GM21447 (cell line): ENCODE data around the gene DERA.
"Not testable (repeated sequence)": the region's sequence is repeated elsewhere in the genome, so short reads cannot be mapped to it uniquely, and the experiment has no call there.

ENCODE experiments used
- ATAC-seq: cut with Tn5 transposase; IDR thresholded peaks from one replicate; pipeline ENCODE4 v1.9.1; 2021; ENCODE audit not compliant: unreplicated experiment

The DERA gene

GRCh38 chr12:15899282-15899870 is 11.8 kb upstream of the DERA start:
- ATAC-seq, result peak; percentile 80

- ATAC-seq, result no peak
Measured at GRCh38 chr12:15904378-15904920, 6.7 kb upstream of the DERA start.

GRCh38 chr12:15910468-15910863 is 666 bp upstream of the DERA start:
- no peak for ATAC-seq

GRCh38 chr12:15911931-15912330 is 799 bp downstream of the DERA start:
- not testable (repeated sequence) for ATAC-seq

- not testable (repeated sequence) for ATAC-seq
Measured at GRCh38 chr12:15914131-15914530, 3.0 kb downstream of the DERA start.

- ATAC-seq, result no peak
Measured at GRCh38 chr12:15918066-15918465, 6.9 kb downstream of the DERA start.

- no peak for ATAC-seq
Measured at GRCh38 chr12:15919418-15919817, 8.3 kb downstream of the DERA start.

GRCh38 chr12:15924956-15925355 is 13.8 kb downstream of the DERA start:
- no peak for ATAC-seq

- ATAC-seq, result no peak
Measured at GRCh38 chr12:15928346-15928745, 17.2 kb downstream of the DERA start.

GRCh38 chr12:15928870-15929571 is 17.9 kb downstream of the DERA start:
- ATAC-seq, result no peak

- ATAC-seq, result peak; percentile 66
Measured at GRCh38 chr12:15931590-15932053, 20.5 kb downstream of the DERA start.

- ATAC-seq, result no peak
Measured at GRCh38 chr12:15932327-15932726, 21.2 kb downstream of the DERA start.

- ATAC-seq, result no peak
Measured at GRCh38 chr12:15932971-15933370, 21.8 kb downstream of the DERA start.

- ATAC-seq, result no peak
Measured at GRCh38 chr12:15933751-15934150, 22.6 kb downstream of the DERA start.

GRCh38 chr12:15936751-15937150 is 25.6 kb downstream of the DERA start:
- no peak for ATAC-seq

- ATAC-seq, result no peak
Measured at GRCh38 chr12:15937902-15938301, 26.8 kb downstream of the DERA start.

- ATAC-seq, result no peak
Measured at GRCh38 chr12:15939111-15939510, 28.0 kb downstream of the DERA start.

- no peak for ATAC-seq
Measured at GRCh38 chr12:15942475-15942874, 31.3 kb downstream of the DERA start.

GRCh38 chr12:15943519-15943918 is 32.4 kb downstream of the DERA start:
- not testable (repeated sequence) for ATAC-seq

- not testable (repeated sequence) for ATAC-seq
Measured at GRCh38 chr12:15948461-15948860, 37.3 kb downstream of the DERA start.

GRCh38 chr12:15955281-15955680 is 44.1 kb downstream of the DERA start:
- ATAC-seq, result no peak

- no peak for ATAC-seq
Measured at GRCh38 chr12:15956010-15956409, 44.9 kb downstream of the DERA start.
